HCT116 (cell line): ENCODE results near the gene TESPA1. TPM values are rescaled to one million over a fixed set of nuclear protein-coding genes. Genes with fewer than 3 reads are reported as not detected.
A peak's percentile ranks its signal among the peaks of the same experiment; 100 is the strongest.

Experiments
- ATAC-seq: fragments of 200-7000 bp; cut with Tn5 transposase; 2 replicates; pipeline ENCODE4 v1.9.1; 2020; ENCODE audit warnings: mild to moderate bottlenecking, moderate library complexity
- BruUV-seq: library from RNA; stranded (reverse); fragments of 400-500 nt; replicated peaks from 2 replicates; lab custom pipeline; 2021; lab: Mats Ljungman, UMichigan
- CTCF ChIA-PET: fragments of 300-600 bp; sonication (Branson Sonifier 250); formaldehyde crosslinking; loops from one replicate; lab custom pipeline; 2021; ENCODE audit warnings: antibody characterized with exemption; lab: Charles Lee
- POLR2A ChIA-PET: fragments of 300-600, 350-600 bp; sonication (Branson Sonifier 250); formaldehyde crosslinking; loops from one replicate; lab custom pipeline; 2021; ENCODE audit warnings: antibody characterized with exemption; lab: Charles Lee
- RAD21 ChIA-PET, 2 experiments: fragments of 300-600 bp; sonication (Branson Sonifier 250); formaldehyde crosslinking; loops; one replicate each; lab custom pipeline; 2023; ENCODE audit warnings: low total read pairs in 2 of 2; ENCODE audit not compliant: uncharacterized antibody in 2 of 2, unreplicated experiment in 2 of 2, low non-redundant PET in 1 of 2; lab: Charles Lee
- DNase-seq: peaks from one replicate; pipeline ENCODE4 v3.0.0-alpha.2; 2010; ENCODE audit warnings: low read depth, low spot score
- H2AFZ ChIP-seq: fragments of 200-600 bp; shearing (Covaris generic), sonication (generic); 2 replicates; pipeline ENCODE4 v1.6.1; 2017; ENCODE audit warnings: low read depth, mixed run types, mixed read lengths, antibody characterized with exemption, low read length; ENCODE audit not compliant: poor library complexity, severe bottlenecking
- H3K27ac ChIP-seq: 2 replicates; pipeline ENCODE4 v1.5.1; 2012; ENCODE audit warnings: low read depth, low read length
- H3K27me3 ChIP-seq: fragments of 200-600 bp; sonication (generic); 2 replicates; pipeline ENCODE4 v1.6.1; 2016; ENCODE audit warnings: mixed run types, low read length, mixed read lengths; ENCODE audit not compliant: insufficient read depth
- H3K36me3 ChIP-seq, 2 experiments: fragments of 200-500 bp in 1 of 2; fragments of 200-600 bp in 1 of 2; sonication (Bioruptor generic) in 1 of 2; sonication (generic) in 1 of 2; 2 replicates each; pipeline versions ENCODE4 v1.5.1 to v1.6.1; 2014 to 2016; ENCODE audit warnings: low read length in 2 of 2, inconsistent platforms in 1 of 2, mixed read lengths in 1 of 2, mixed run types in 1 of 2; ENCODE audit not compliant: insufficient read depth in 2 of 2, control insufficient read depth in 1 of 2
- H3K4me1 ChIP-seq, 2 experiments: fragments of 200-600 bp in 1 of 2; sonication (generic) in 1 of 2; 2 replicates each; pipeline versions ENCODE4 v1.5.1 to v1.6.1; 2012 to 2017; ENCODE audit warnings: low read length in 2 of 2, inconsistent platforms in 1 of 2, mild to moderate bottlenecking in 1 of 2, mixed read lengths in 1 of 2, mixed run types in 1 of 2, moderate library complexity in 1 of 2; ENCODE audit not compliant: insufficient read depth in 2 of 2, control insufficient read depth in 1 of 2
- H3K4me2 ChIP-seq: fragments of 200-600 bp; sonication (generic); 2 replicates; pipeline ENCODE4 v1.6.1; 2017; ENCODE audit warnings: mixed run types, low read length, mixed read lengths
- H3K4me3 ChIP-seq, 2 experiments: fragments of 200-600 bp in 1 of 2; sonication (generic) in 1 of 2; replicated peaks in 1 of 2; 2 replicates each; pipeline ENCODE4 v1.5.1; 2011 to 2016; ENCODE audit warnings: low read length in 2 of 2, control low read depth in 1 of 2, low read depth in 1 of 2, mild to moderate bottlenecking in 1 of 2, mixed read lengths in 1 of 2, mixed run types in 1 of 2
- H3K79me2 ChIP-seq: fragments of 200-600 bp; sonication (generic); 2 replicates; pipeline ENCODE4 v1.6.1; 2017; ENCODE audit warnings: mild to moderate bottlenecking, mixed run types, low read length, moderate library complexity, mixed read lengths; ENCODE audit not compliant: insufficient read depth
- H3K9ac ChIP-seq: fragments of 200-600 bp; sonication (generic); 2 replicates; pipeline ENCODE4 v1.6.1; 2016; ENCODE audit warnings: low read length, mixed read lengths
- H3K9me2 ChIP-seq: fragments of 200-600 bp; sonication (generic), shearing (Covaris generic); 2 replicates; pipeline ENCODE4 v1.6.1; 2017; ENCODE audit warnings: mixed run types, mild to moderate bottlenecking, moderate library complexity; ENCODE audit not compliant: insufficient read depth
- H3K9me3 ChIP-seq, 2 experiments: fragments of 200-500 bp in 1 of 2; fragments of 200-600 bp in 1 of 2; sonication (Bioruptor generic) in 1 of 2; sonication (generic) in 1 of 2; 2 replicates each; pipeline ENCODE4 v1.6.1; 2014 to 2017; ENCODE audit warnings: low read length in 2 of 2, mixed read lengths in 2 of 2, inconsistent platforms in 1 of 2, low read depth in 1 of 2, mild to moderate bottlenecking in 1 of 2, mixed run types in 1 of 2, moderate library complexity in 1 of 2; ENCODE audit not compliant: control insufficient read depth in 1 of 2, insufficient read depth in 1 of 2
- H4K20me1 ChIP-seq: fragments of 200-600 bp; sonication (generic), shearing (Covaris generic); 2 replicates; pipeline ENCODE4 v1.6.1; 2017; ENCODE audit warnings: mixed run types, mild to moderate bottlenecking, moderate library complexity; ENCODE audit not compliant: insufficient read depth
- ATF3 ChIP-seq: IDR thresholded peaks from 2 replicates; pipeline ENCODE4 v1.6.1; 2012
- CBX3 ChIP-seq: IDR thresholded peaks from 2 replicates; pipeline ENCODE4 v1.6.1; 2012; ENCODE audit warnings: low read depth
- CEBPB ChIP-seq: IDR thresholded peaks from 2 replicates; pipeline ENCODE4 v1.6.1; 2012; ENCODE audit warnings: low read depth
- EGR1 ChIP-seq: IDR thresholded peaks from 2 replicates; pipeline ENCODE4 v1.6.1; 2012; ENCODE audit warnings: low read depth
- ELF1 ChIP-seq: IDR thresholded peaks from 2 replicates; pipeline ENCODE4 v1.6.1; 2012; ENCODE audit warnings: low read depth, borderline replicate concordance
- EZH2 ChIP-seq: fragments of 200-600 bp; sonication (generic); IDR thresholded peaks from 2 replicates; pipeline ENCODE4 v1.6.1; 2017; ENCODE audit warnings: antibody characterized with exemption, mixed run types
- EZH2phosphoT487 ChIP-seq: fragments of 200-600 bp; IDR thresholded peaks from 2 replicates; pipeline ENCODE4 v1.6.1; 2018; ENCODE audit warnings: antibody characterized with exemption, borderline replicate concordance
- FOSL1 ChIP-seq: IDR thresholded peaks from 2 replicates; pipeline ENCODE4 v1.6.1; 2012; ENCODE audit warnings: low read depth
- MAX ChIP-seq: IDR thresholded peaks from 2 replicates; pipeline ENCODE4 v1.6.1; 2012
- POLR2A ChIP-seq: IDR thresholded peaks from 2 replicates; pipeline ENCODE4 v1.7.0; 2011; ENCODE audit warnings: borderline replicate concordance; ENCODE audit not compliant: insufficient read depth, insufficient read length; ENCODE audit errors: extremely low read depth
- RAD21 ChIP-seq: IDR thresholded peaks from 2 replicates; pipeline ENCODE4 v1.6.1; 2012; ENCODE audit warnings: low read depth, mild to moderate bottlenecking
- REST ChIP-seq: IDR thresholded peaks from 2 replicates; pipeline ENCODE4 v1.6.1; 2012; ENCODE audit warnings: low read depth
- SIN3A ChIP-seq: IDR thresholded peaks from 2 replicates; pipeline ENCODE4 v1.6.1; 2012; ENCODE audit warnings: low read depth
- SP1 ChIP-seq: IDR thresholded peaks from 2 replicates; pipeline ENCODE4 v1.6.1; 2012; ENCODE audit warnings: low read depth
- SRF ChIP-seq: IDR thresholded peaks from 2 replicates; pipeline ENCODE4 v1.6.1; 2012; ENCODE audit warnings: low read depth
- TCF7L2 ChIP-seq: IDR thresholded peaks from 2 replicates; pipeline ENCODE4 v1.7.0; 2011; ENCODE audit warnings: borderline replicate concordance, inconsistent platforms; ENCODE audit not compliant: insufficient read depth, insufficient read length; ENCODE audit errors: extremely low read depth
- YY1 ChIP-seq: IDR thresholded peaks from 2 replicates; pipeline ENCODE4 v1.6.1; 2011; ENCODE audit warnings: low read length, low read depth, moderate library complexity, mild to moderate bottlenecking; ENCODE audit not compliant: insufficient replicate concordance; ENCODE audit errors: extremely low read depth
- ZBTB33 ChIP-seq: IDR thresholded peaks from 2 replicates; pipeline ENCODE4 v1.6.1; 2011; ENCODE audit warnings: mild to moderate bottlenecking, low read length, moderate library complexity; ENCODE audit not compliant: insufficient replicate concordance; ENCODE audit errors: extremely low read depth
- ZFX ChIP-seq: fragments of 450-650 bp; IDR thresholded peaks from 2 replicates; pipeline ENCODE4 v1.6.1; 2017
- ZNF274 ChIP-seq: fragments of 200-500 bp; sonication (Bioruptor generic); IDR thresholded peaks from 2 replicates; pipeline ENCODE4 v1.6.1; 2014; ENCODE audit warnings: mild to moderate bottlenecking, low read depth, low read length, inconsistent platforms
- intact Hi-C: fragments of 100-400 bp; cut with micrococcal nuclease; formaldehyde crosslinking; loops from 2 replicates; pipeline ENCODE4 v1.10.0; 2022
- total RNA-seq: library from RNA; stranded (reverse); gene quantifications from one replicate; pipeline ENCODE4 v1.2.1, GENCODE V29; 2021; ENCODE audit not compliant: unreplicated experiment

TESPA1 gene
- total RNA-seq, 1 experiment from 2014 or later, result 0.27 TPM

- no peak for TF ChIP-seq POLR2A
- TF ChIP-seq EGR1, result peak; percentile 52; the same call in 1 of the 2 replicates
- peak; percentile 27 for TF ChIP-seq YY1
- TF ChIP-seq ZNF274, result no peak
- TF ChIP-seq FOSL1, result peak; percentile 97
- peak; percentile 68 for TF ChIP-seq RAD21
- 0 out of 2 replicates have a peak, but pooled peaks have one; percentile 13 for TF ChIP-seq ELF1
- peak; percentile 15 for TF ChIP-seq ZBTB33
- TF ChIP-seq TCF7L2, result no peak
- peak; percentile 52; the same call in 1 of the 2 replicates for TF ChIP-seq CEBPB
- no peak for TF ChIP-seq ATF3
- TF ChIP-seq SRF, result 0 out of 2 replicates have a peak, but pooled peaks have one; percentile 57
Observed at GRCh38 chr12:54935235-54935951, 49.2 kb downstream of the TESPA1 start (continued).

GRCh38 chr12:54934419-54934818, 50.1 kb downstream of the TESPA1 start:
- H3K9me3 ChIP-seq, result 0 out of 4 replicates have a peak, but pooled peaks cover 0 to 4% of the 10 kb centered on the region in 2 experiments
- no peak overlapping the region for H3K4me3 ChIP-seq
- POLR2A ChIA-PET, result no interaction called here
- H3K36me3 ChIP-seq, result no peaks in the 10 kb centered on the region
- no peaks in the 10 kb centered on the region for H3K9me2 ChIP-seq
- H3K4me2 ChIP-seq, result 0 out of 2 replicates have a peak overlapping the region, but pooled peaks have one; percentile 70
- peaks cover 5 to 43% of the 10 kb centered on the region in 2 experiments; a peak in 3 of 4 replicates for H3K4me1 ChIP-seq
- DNase-seq (no peak), ATAC-seq (no peak)
- no peaks in the 10 kb centered on the region for H4K20me1 ChIP-seq
- H2AFZ ChIP-seq, result peak overlapping the region; percentile 86
- H3K27me3 ChIP-seq, result no peaks in the 10 kb centered on the region
- CTCF ChIA-PET, result no interaction called here
- intact Hi-C loops, result no loop called here
- H3K27ac ChIP-seq, result peak overlapping the region; percentile 55; the same call in 1 of the 2 replicates
- RAD21 ChIA-PET, result no interaction called here
- H3K9ac ChIP-seq, result no peak overlapping the region
- no TSS peak for BruUV-seq
- no peaks in the 10 kb centered on the region for H3K79me2 ChIP-seq
- no peak for TF ChIP-seq ATF3
- no peak for TF ChIP-seq FOSL1
- no peak for TF ChIP-seq SIN3A
- TF ChIP-seq MAX, result no peak
- TF ChIP-seq SP1, result no peak
- no peak for TF ChIP-seq EZH2
- TF ChIP-seq CEBPB, result no peak
- TF ChIP-seq REST, result no peak
- no peak for TF ChIP-seq ZNF274
- no peak for TF ChIP-seq RAD21
- TF ChIP-seq ZFX, result no peak
- TF ChIP-seq EZH2phosphoT487, result no peak
- TF ChIP-seq ELF1, result no peak
- TF ChIP-seq CBX3, result no peak
